Liver (tissue), 9 donors: ENCODE data around the gene ACVR1. TPM values are rescaled to one million over a fixed set of nuclear protein-coding genes. Genes with fewer than 3 reads are reported as not detected.

Experiments used
- DNase-seq: peaks from one replicate; pipeline ENCODE4 v3.0.0-alpha.2; 2017; ENCODE audit warnings: low spot score
- H3K27ac ChIP-seq, 2 donors: one replicate each; pipeline ENCODE4 v1.7.0; 2013; ENCODE audit warnings: inconsistent platforms in 2 of 2, low read length in 2 of 2, control low read depth in 1 of 2, low read depth in 1 of 2, mild to moderate bottlenecking in 1 of 2
- H3K27me3 ChIP-seq, 4 donors: one replicate each; pipeline versions ENCODE4 v1.6.1 to v1.7.0; 2013; ENCODE audit warnings: low read length in 3 of 4, inconsistent platforms in 1 of 4, mild to moderate bottlenecking in 1 of 4, moderate library complexity in 1 of 4; ENCODE audit not compliant: control insufficient read depth in 4 of 4, insufficient read depth in 4 of 4
- H3K36me3 ChIP-seq, 4 donors: one replicate each; pipeline versions ENCODE4 v1.6.1 to v1.7.0; 2013; ENCODE audit warnings: low read length in 3 of 4, mild to moderate bottlenecking in 3 of 4, low read depth in 1 of 4, moderate library complexity in 1 of 4; ENCODE audit not compliant: control insufficient read depth in 4 of 4, insufficient read depth in 3 of 4
- H3K4me1 ChIP-seq, 4 donors: one replicate each; pipeline versions ENCODE4 v1.6.1 to v1.7.0; 2013; ENCODE audit warnings: low read length in 3 of 4, mild to moderate bottlenecking in 3 of 4, moderate library complexity in 1 of 4; ENCODE audit not compliant: control insufficient read depth in 4 of 4, insufficient read depth in 4 of 4
- H3K4me3 ChIP-seq, 3 donors: one replicate each; pipeline versions ENCODE4 v1.6.1 to v1.7.0; 2013; ENCODE audit warnings: low read length in 3 of 3, control low read depth in 1 of 3, low read depth in 1 of 3, mild to moderate bottlenecking in 1 of 3
- H3K9ac ChIP-seq, 2 donors: one replicate each; pipeline ENCODE4 v1.7.0; 2013; ENCODE audit warnings: low read length in 2 of 2, mild to moderate bottlenecking in 2 of 2, moderate library complexity in 2 of 2, control low read depth in 1 of 2, low read depth in 1 of 2
- H3K9me3 ChIP-seq, 4 donors: one replicate each; pipeline versions ENCODE4 v1.6.1 to v1.7.0; 2013; ENCODE audit warnings: low read length in 3 of 4; ENCODE audit not compliant: control insufficient read depth in 4 of 4
- ATF3 ChIP-seq: IDR thresholded peaks from 2 replicates; pipeline ENCODE4 v1.6.1; 2016; ENCODE audit warnings: antibody characterized with exemption
- CTCF ChIP-seq: fragments of 150-350 bp; IDR thresholded peaks from 2 replicates; pipeline ENCODE4 v1.5.1; 2017; ENCODE audit warnings: improper control_type of control experiment, low read depth, low read length; ENCODE audit not compliant: missing input control
- EGR1 ChIP-seq, 2 donors: IDR thresholded peaks; 2 replicates each; pipeline ENCODE4 v1.6.1; 2016 to 2018; ENCODE audit warnings: antibody characterized with exemption in 2 of 2, low read depth in 2 of 2
- FOXA1 ChIP-seq: IDR thresholded peaks from 2 replicates; pipeline ENCODE4 v1.6.1; 2016; ENCODE audit warnings: antibody characterized with exemption
- FOXA2 ChIP-seq: IDR thresholded peaks from 2 replicates; pipeline ENCODE4 v1.6.1; 2016; ENCODE audit warnings: antibody characterized with exemption
- GABPA ChIP-seq, 2 donors: IDR thresholded peaks in 1 of 2; conservative IDR thresholded peaks in 1 of 2; 2 replicates each; pipeline ENCODE4 v1.6.1; 2016; ENCODE audit warnings: antibody characterized with exemption in 2 of 2, mild to moderate bottlenecking in 1 of 2, moderate library complexity in 1 of 2
- HNF4A ChIP-seq, 2 donors: conservative IDR thresholded peaks; 2 replicates each; pipeline ENCODE4 v1.6.1; 2016; ENCODE audit warnings: antibody characterized with exemption in 2 of 2, mild to moderate bottlenecking in 2 of 2
- HNF4G ChIP-seq: IDR thresholded peaks from 2 replicates; pipeline ENCODE4 v1.6.1; 2016; ENCODE audit warnings: antibody characterized with exemption
- JUND ChIP-seq, 2 donors: IDR thresholded peaks; 2 replicates each; pipeline ENCODE4 v1.6.1; 2016; ENCODE audit warnings: antibody characterized with exemption in 2 of 2
- MAX ChIP-seq: IDR thresholded peaks from 2 replicates; pipeline ENCODE4 v1.6.1; 2016; ENCODE audit warnings: antibody characterized with exemption
- NR2F2 ChIP-seq: IDR thresholded peaks from 2 replicates; pipeline ENCODE4 v1.6.1; 2016; ENCODE audit warnings: antibody characterized with exemption
- RAD21 ChIP-seq, 2 donors: IDR thresholded peaks; 2 replicates each; pipeline ENCODE4 v1.6.1; 2016; ENCODE audit warnings: antibody characterized with exemption in 2 of 2, mild to moderate bottlenecking in 2 of 2
- REST ChIP-seq: IDR thresholded peaks from 2 replicates; pipeline ENCODE4 v1.6.1; 2016; ENCODE audit warnings: antibody characterized with exemption, mild to moderate bottlenecking
- RXRA ChIP-seq, 2 donors: IDR thresholded peaks; 2 replicates each; pipeline ENCODE4 v1.6.1; 2017 to 2018; ENCODE audit warnings: antibody characterized with exemption in 2 of 2, mild to moderate bottlenecking in 1 of 2
- SP1 ChIP-seq: IDR thresholded peaks from 2 replicates; pipeline ENCODE4 v1.6.1; 2018; ENCODE audit warnings: antibody characterized with exemption, mild to moderate bottlenecking
- TAF1 ChIP-seq: conservative IDR thresholded peaks from 2 replicates; pipeline ENCODE4 v1.6.1; 2016; ENCODE audit warnings: antibody characterized with exemption, mild to moderate bottlenecking
- ZBTB33 ChIP-seq: IDR thresholded peaks from 2 replicates; pipeline ENCODE4 v1.6.1; 2016; ENCODE audit warnings: antibody characterized with exemption
- WGBS: extraction: QIAGEN DNeasy Blood & Tissue Kit; methylation state at CpG from one replicate; pipeline ENCODE4 v1.1.7; 2013; 5-methylcytosine and 5-hydroxymethylcytosine counted together
- polyA plus RNA-seq, 2 donors: library from polyadenylated mRNA; stranded (reverse) in 1 of 2; unstranded in 1 of 2; fragments of 200-250 nt in 1 of 2; fragments of >200 nt in 1 of 2; fragmentation: Nextera tagmentation in 1 of 2; extraction: Ambion mirVana in 1 of 2; gene quantifications; one replicate each; pipeline versions ENCODE4 v1.2.1 to v1.2.3, GENCODE V29; 2013 to 2015
- total RNA-seq, 2 donors: library from RNA; depleted of rRNA; stranded (reverse); fragments of >200 nt; gene quantifications; one replicate each; pipeline ENCODE4 v1.2.3, GENCODE V29; 2014
- donor health status: healthy.
- donor health status: healthy.
- donor health status: healthy.
- donor health status: healthy.
- donor health status: healthy.

ACVR1 gene
- total and polyA plus RNA-seq, 4 donors: 6.2 to 20.4 (median 8.5) TPM

- H3K9me3 ChIP-seq: no peaks in the 10 kb centered on the region
- peaks cover 12 to 37% (median 26%) of the 10 kb centered on the region in 4 donors for H3K36me3 ChIP-seq
- no peak for DNase-seq
- H3K4me3 ChIP-seq: no peak overlapping the region
- H3K4me1 ChIP-seq: peaks cover 2 to 12% (median 4%) of the 10 kb centered on the region in 4 donors
- WGBS: 69% methylated on average over 3 of the region's 3 CpGs
- H3K27me3 ChIP-seq: no peaks in the 10 kb centered on the region
- H3K27ac ChIP-seq: no peak overlapping the region
- H3K9ac ChIP-seq: no peak overlapping the region
- peak in 1 of 2 donors; percentile 24 for TF ChIP-seq RXRA (IDR thresholded peaks at IDR 0.05)
- TF ChIP-seq EGR1 (IDR thresholded peaks at IDR 0.05; ENCODE audit: low read depth in 2 of 2): no peak
- TF ChIP-seq ZBTB33: no peak
- no peak for TF ChIP-seq ATF3
- no peak for TF ChIP-seq TAF1
- TF ChIP-seq HNF4G: no peak
- no peak for TF ChIP-seq RAD21 (IDR thresholded peaks at IDR 0.05)
- TF ChIP-seq SP1: no peak
- no peak for TF ChIP-seq FOXA2
- no peak for TF ChIP-seq NR2F2
- no peak for TF ChIP-seq MAX
- TF ChIP-seq HNF4A (conservative IDR thresholded peaks at IDR 0.05): peak in 1 of 2 donors; percentile 14
- TF ChIP-seq GABPA (IDR thresholded peaks at IDR 0.05 in 1 of 2, conservative IDR thresholded peaks at IDR 0.05 in 1 of 2): no peak
- TF ChIP-seq REST: no peak
- TF ChIP-seq JUND (IDR thresholded peaks at IDR 0.05): no peak
- TF ChIP-seq CTCF: no peak
- TF ChIP-seq FOXA1: no peak
These were observed 143.5 kb downstream of the ACVR1 start for GRCh38 chr2:157732596-157732995.
